Fibroblast of the aortic adventitia (primary cell): Measurements from ENCODE around the gene MKS1. TPM values are rescaled to one million over a fixed set of nuclear protein-coding genes. Genes with fewer than 3 reads are reported as not detected.
A peak's percentile ranks its signal among the peaks of the same experiment; 100 is the strongest.

ENCODE experiments used
- DNase-seq: peaks from one replicate; pipeline ENCODE4 v3.0.0-alpha.2; 2010; ENCODE audit warnings: low read depth
- H3K4me3 ChIP-seq: 2 replicates; pipeline ENCODE4 v1.5.1; 2011; ENCODE audit warnings: low read depth, mild to moderate bottlenecking, control low read depth, low read length, moderate library complexity
- total RNA-seq: library from RNA; depleted of rRNA; stranded (reverse); fragments of >200 nt; gene quantifications from 2 replicates; pipeline ENCODE4 v1.2.3, GENCODE V29; 2012; ENCODE audit warnings: low replicate concordance
- TF ChIP-seq, protein P1 (sequence below): IDR thresholded peaks from 2 replicates; pipeline ENCODE4 v1.5.1; 2011; ENCODE audit warnings: mild to moderate bottlenecking, low read length, control low read depth, inconsistent platforms; ENCODE audit not compliant: insufficient read depth

The MKS1 gene
- total RNA-seq, 1 donor = 10.6 TPM

DNA sequence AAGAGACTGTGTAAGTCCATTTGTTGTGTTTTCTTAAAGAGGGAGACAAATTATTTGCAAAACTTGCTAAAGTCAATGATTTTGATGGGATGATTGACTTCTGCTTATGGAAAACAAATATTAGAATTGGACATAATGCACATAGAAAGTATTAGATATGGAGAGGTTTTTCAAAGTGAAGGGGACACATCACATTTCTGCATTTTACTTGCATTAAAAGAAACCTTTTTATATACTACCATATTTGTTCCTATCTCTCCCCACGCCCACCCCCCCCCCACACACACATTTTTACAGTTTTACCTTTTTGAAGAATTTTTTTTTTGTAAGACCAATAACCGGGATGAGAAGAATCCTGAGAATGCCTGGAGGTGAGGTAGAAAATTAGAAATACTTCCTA lies 60.9 kb downstream of the MKS1 start:
- H3K4me3 ChIP-seq = no peak overlapping the region
- DNase-seq = no peak
- TF ChIP-seq, protein P1, sequence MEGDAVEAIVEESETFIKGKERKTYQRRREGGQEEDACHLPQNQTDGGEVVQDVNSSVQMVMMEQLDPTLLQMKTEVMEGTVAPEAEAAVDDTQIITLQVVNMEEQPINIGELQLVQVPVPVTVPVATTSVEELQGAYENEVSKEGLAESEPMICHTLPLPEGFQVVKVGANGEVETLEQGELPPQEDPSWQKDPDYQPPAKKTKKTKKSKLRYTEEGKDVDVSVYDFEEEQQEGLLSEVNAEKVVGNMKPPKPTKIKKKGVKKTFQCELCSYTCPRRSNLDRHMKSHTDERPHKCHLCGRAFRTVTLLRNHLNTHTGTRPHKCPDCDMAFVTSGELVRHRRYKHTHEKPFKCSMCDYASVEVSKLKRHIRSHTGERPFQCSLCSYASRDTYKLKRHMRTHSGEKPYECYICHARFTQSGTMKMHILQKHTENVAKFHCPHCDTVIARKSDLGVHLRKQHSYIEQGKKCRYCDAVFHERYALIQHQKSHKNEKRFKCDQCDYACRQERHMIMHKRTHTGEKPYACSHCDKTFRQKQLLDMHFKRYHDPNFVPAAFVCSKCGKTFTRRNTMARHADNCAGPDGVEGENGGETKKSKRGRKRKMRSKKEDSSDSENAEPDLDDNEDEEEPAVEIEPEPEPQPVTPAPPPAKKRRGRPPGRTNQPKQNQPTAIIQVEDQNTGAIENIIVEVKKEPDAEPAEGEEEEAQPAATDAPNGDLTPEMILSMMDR = no peak

DNA sequence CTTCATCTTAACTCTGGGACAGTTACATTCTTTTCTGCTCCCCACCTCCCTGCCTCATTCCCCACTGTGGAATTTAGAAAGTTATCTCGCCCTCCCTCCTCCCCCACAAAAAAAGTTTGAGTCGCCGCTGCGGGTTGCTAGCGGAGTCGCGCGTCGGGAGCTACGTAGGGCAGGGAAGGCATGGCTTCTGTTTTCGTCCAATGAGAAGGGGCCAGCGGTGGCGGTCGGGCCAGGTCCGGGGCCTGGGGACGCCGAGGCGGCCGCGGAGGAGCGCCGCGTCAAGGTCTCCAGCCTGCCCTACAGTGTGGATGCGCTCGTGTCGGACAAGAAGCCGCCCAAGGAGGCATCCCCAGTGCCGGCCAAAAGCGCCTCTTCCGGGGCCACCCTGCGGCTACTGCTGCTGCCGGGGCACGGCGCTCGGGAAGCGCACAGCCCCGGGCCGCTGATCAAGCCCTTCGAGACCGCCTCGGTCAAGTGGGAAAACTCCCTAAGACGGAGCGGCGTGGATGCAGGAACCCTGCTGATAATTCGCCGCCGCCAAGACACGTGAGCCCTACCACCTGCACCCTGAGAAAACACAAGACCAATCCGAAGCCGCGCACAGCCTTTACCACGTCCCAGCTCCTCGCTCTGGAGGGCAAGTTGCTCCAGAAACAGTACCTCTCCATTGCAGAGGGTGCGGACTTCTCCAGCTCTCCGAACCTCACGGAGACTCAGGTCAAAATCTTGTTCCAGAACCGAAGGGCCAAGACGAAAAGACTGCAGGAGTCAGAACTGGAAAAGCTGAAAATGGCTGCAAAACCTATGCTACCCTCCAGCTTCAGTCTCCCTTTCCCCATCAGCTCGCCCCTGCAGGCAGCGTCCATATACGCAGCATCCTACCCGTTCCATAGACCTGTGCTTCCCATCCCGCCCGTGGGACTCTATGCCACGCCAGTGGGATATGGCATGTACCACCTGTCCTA lies 61.9 kb downstream of the MKS1 start:
- no peak for DNase-seq
- peak overlapping the region; percentile 9 for H3K4me3 ChIP-seq
- TF ChIP-seq, protein P1 = no peak

Other genes starting within 250 kb of the MKS1 start
- 16.4 and 76.2 TPM in 2 replicates for gene VEZF1, start 231.0 kb downstream of the MKS1 start, total RNA-seq
- gene SRSF1, start 212.0 kb downstream of the MKS1 start, total RNA-seq = 330 and 375 TPM in 2 replicates
- 15.0 and 17.4 TPM in 2 replicates for gene DYNLL2, start 135.8 kb downstream of the MKS1 start, total RNA-seq
- gene OR4D1, start 70.9 kb downstream of the MKS1 start, total RNA-seq = not detected in 2 replicates
- gene OR4D2, start 52.3 kb downstream of the MKS1 start, total RNA-seq = not detected in 2 replicates
- gene EPX, start 26.5 kb downstream of the MKS1 start, total RNA-seq = not detected in 2 replicates
- not detected in 2 replicates for gene LPO, start 19.3 kb upstream of the MKS1 start, total RNA-seq
- 0.09 TPM in 1 of 2 replicates, not detected in the other for gene MPO, start 61.7 kb upstream of the MKS1 start, total RNA-seq
- 0.18 and 1.1 TPM in 2 replicates for gene TSPOAP1, start 109.5 kb upstream of the MKS1 start, total RNA-seq
- 18.2 and 34.9 TPM in 2 replicates for gene SUPT4H1, start 132.9 kb upstream of the MKS1 start, total RNA-seq
- under 0.01 and 0.49 TPM in 2 replicates for gene RNF43, start 198.3 kb upstream of the MKS1 start, total RNA-seq